Cardiac muscle cell (in vitro differentiated cells and primary cell): ENCODE results near the gene ELN. TPM values are rescaled to one million over a fixed set of nuclear protein-coding genes. Genes with fewer than 3 reads are reported as not detected.

Experiments used
- DNase-seq, 2 donors: peaks; one replicate each; pipeline versions ENCODE4 v3.0.0 to v3.0.0-alpha.2; 2010 to 2017; ENCODE audit warnings: low read depth in 1 of 2, low spot score in 1 of 2
- H3K27ac ChIP-seq: fragments of 200-600 bp; sonication (generic); 2 replicates; pipeline ENCODE4 v1.5.1; 2016
- H3K27me3 ChIP-seq: fragments of 200-600 bp; sonication (generic); 2 replicates; pipeline ENCODE4 v1.6.0; 2016; ENCODE audit warnings: control low read depth
- H3K36me3 ChIP-seq: fragments of 200-600 bp; sonication (generic); 2 replicates; pipeline ENCODE4 v1.5.1; 2016; ENCODE audit warnings: control low read depth
- H3K4me1 ChIP-seq: fragments of 200-600 bp; sonication (generic); 2 replicates; pipeline ENCODE4 v1.8.1; 2017; ENCODE audit warnings: low read depth, mild to moderate bottlenecking, mixed run types
- H3K4me3 ChIP-seq: fragments of 200-600 bp; sonication (generic); 2 replicates; pipeline ENCODE4 v1.5.1; 2016; ENCODE audit warnings: mild to moderate bottlenecking
- H3K9me3 ChIP-seq: fragments of 200-600 bp; sonication (generic); 2 replicates; pipeline ENCODE4 v1.5.1; 2017; ENCODE audit warnings: low read depth, mild to moderate bottlenecking, control low read depth
- CTCF ChIP-seq: IDR thresholded peaks from 2 replicates; pipeline ENCODE4 v1.5.1; 2012; ENCODE audit warnings: low read depth, mild to moderate bottlenecking, low read length
- polyA plus RNA-seq: library from polyadenylated mRNA; unstranded; fragments of >200 nt; fragmentation: Nextera tagmentation; extraction: Ambion mirVana; gene quantifications from 2 replicates; pipeline ENCODE4 v1.2.1, GENCODE V29; 2016
- total RNA-seq: library from RNA; depleted of rRNA; stranded (reverse); fragments of >200 nt; gene quantifications from 2 replicates; pipeline ENCODE4 v1.2.3, GENCODE V29; 2016

Gene ELN
- total and polyA plus RNA-seq, 2 experiments from 2014 or later: 0.77 TPM; not detected in 1

GRCh38 chr7:74068378-74069085 lies 40.6 kb downstream of the ELN start:
- H3K4me3 ChIP-seq: no peak overlapping the region
- H3K27ac ChIP-seq: no peak overlapping the region
- TF ChIP-seq CTCF: no peak
- H3K36me3 ChIP-seq: no peaks in the 10 kb centered on the region
- H3K27me3 ChIP-seq: no peaks in the 10 kb centered on the region
- DNase-seq: no peak
- H3K9me3 ChIP-seq: no peaks in the 10 kb centered on the region
- H3K4me1 ChIP-seq: no peaks in the 10 kb centered on the region

GRCh38 chr7:74069086-74069541 lies 41.1 kb downstream of the ELN start:
- DNase-seq: no peak
- Histone ChIP-seq H3K9me3 (no peaks in the 10 kb centered on the region), H3K36me3 (no peaks in the 10 kb centered on the region), H3K27ac (no peak overlapping the region), H3K27me3 (no peaks in the 10 kb centered on the region), H3K4me1 (no peaks in the 10 kb centered on the region), H3K4me3 (no peak overlapping the region)
- no peak for TF ChIP-seq CTCF

GRCh38 chr7:74069790-74070618 lies 42.0 kb downstream of the ELN start:
- no peak for DNase-seq
- Histone ChIP-seq H3K27me3 (no peaks in the 10 kb centered on the region), H3K4me3 (no peak overlapping the region), H3K9me3 (no peaks in the 10 kb centered on the region), H3K36me3 (no peaks in the 10 kb centered on the region), H3K4me1 (no peaks in the 10 kb centered on the region), H3K27ac (no peak overlapping the region)
- no peak for TF ChIP-seq CTCF

GRCh38 chr7:74070619-74070921 lies 42.6 kb downstream of the ELN start:
- no peak for TF ChIP-seq CTCF
- no peak for DNase-seq
- no peaks in the 10 kb centered on the region for H3K4me1 ChIP-seq
- no peak overlapping the region for H3K27ac ChIP-seq
- H3K9me3 ChIP-seq: no peaks in the 10 kb centered on the region
- H3K4me3 ChIP-seq: no peak overlapping the region
- H3K36me3 ChIP-seq: no peaks in the 10 kb centered on the region
- no peaks in the 10 kb centered on the region for H3K27me3 ChIP-seq

- Histone ChIP-seq H3K4me1 (no peaks in the 10 kb centered on the region), H3K27ac (no peak overlapping the region), H3K36me3 (no peaks in the 10 kb centered on the region), H3K4me3 (no peak overlapping the region), H3K27me3 (no peaks in the 10 kb centered on the region), H3K9me3 (no peaks in the 10 kb centered on the region)
- no peak for DNase-seq
- TF ChIP-seq CTCF: no peak
Measured at GRCh38 chr7:74071121-74071520, 43.1 kb downstream of the ELN start.
